SJCRH30 (cell line): Measurements from ENCODE around the gene MKX. TPM values are rescaled to one million over a fixed set of nuclear protein-coding genes. Genes with fewer than 3 reads are reported as not detected.

Experiments used
- DNase-seq, 2 experiments: peaks; one replicate each; pipeline ENCODE4 v3.0.0-alpha.2; 2015 to 2020
- H3K27ac ChIP-seq: fragments of 250-450 bp; sonication (Bioruptor Pico); 2 replicates; pipeline ENCODE4 v1.5.1; 2020; ENCODE audit warnings: mild to moderate bottlenecking, moderate library complexity
- H3K27me3 ChIP-seq: fragments of 250-450 bp; sonication (Bioruptor Pico); 2 replicates; pipeline ENCODE4 v1.5.1; 2020; ENCODE audit warnings: mild to moderate bottlenecking, moderate library complexity
- H3K36me3 ChIP-seq: fragments of 250-450 bp; sonication (Bioruptor Pico); 2 replicates; pipeline ENCODE4 v1.5.1; 2020; ENCODE audit warnings: mild to moderate bottlenecking, moderate library complexity
- H3K4me1 ChIP-seq: fragments of 250-450 bp; sonication (Bioruptor Pico); 2 replicates; pipeline ENCODE4 v1.5.1; 2020; ENCODE audit warnings: mild to moderate bottlenecking, moderate library complexity
- H3K4me3 ChIP-seq: fragments of 250-450 bp; sonication (Bioruptor Pico); 2 replicates; pipeline ENCODE4 v1.5.1; 2020; ENCODE audit warnings: mild to moderate bottlenecking, moderate library complexity
- H3K9me3 ChIP-seq: fragments of 250-450 bp; sonication (Bioruptor Pico); replicated peaks from 2 replicates; pipeline ENCODE4 v1.5.1; 2020; ENCODE audit warnings: mild to moderate bottlenecking, moderate library complexity
- total RNA-seq: library from RNA; depleted of rRNA; stranded (reverse); fragments of >200 nt; shearing (Covaris generic); gene quantifications from 2 replicates; pipeline ENCODE4 v1.2.3, GENCODE V29; 2014

MKX gene
- total RNA-seq, 1 experiment from 2014 or later: 2.5 TPM

- Histone ChIP-seq H3K27me3 (no peaks in the 10 kb centered on the region), H3K36me3 (no peaks in the 10 kb centered on the region), H3K4me1 (no peaks in the 10 kb centered on the region), H3K27ac (peak overlapping the region; percentile 24; the same call in 1 of the 2 replicates), H3K9me3 (no peaks in the 10 kb centered on the region), H3K4me3 (peak overlapping the region; percentile 62)
- no peak for DNase-seq
These were observed 927 bp upstream of the MKX start for GRCh38 chr10:27746397-27747095.

DNA sequence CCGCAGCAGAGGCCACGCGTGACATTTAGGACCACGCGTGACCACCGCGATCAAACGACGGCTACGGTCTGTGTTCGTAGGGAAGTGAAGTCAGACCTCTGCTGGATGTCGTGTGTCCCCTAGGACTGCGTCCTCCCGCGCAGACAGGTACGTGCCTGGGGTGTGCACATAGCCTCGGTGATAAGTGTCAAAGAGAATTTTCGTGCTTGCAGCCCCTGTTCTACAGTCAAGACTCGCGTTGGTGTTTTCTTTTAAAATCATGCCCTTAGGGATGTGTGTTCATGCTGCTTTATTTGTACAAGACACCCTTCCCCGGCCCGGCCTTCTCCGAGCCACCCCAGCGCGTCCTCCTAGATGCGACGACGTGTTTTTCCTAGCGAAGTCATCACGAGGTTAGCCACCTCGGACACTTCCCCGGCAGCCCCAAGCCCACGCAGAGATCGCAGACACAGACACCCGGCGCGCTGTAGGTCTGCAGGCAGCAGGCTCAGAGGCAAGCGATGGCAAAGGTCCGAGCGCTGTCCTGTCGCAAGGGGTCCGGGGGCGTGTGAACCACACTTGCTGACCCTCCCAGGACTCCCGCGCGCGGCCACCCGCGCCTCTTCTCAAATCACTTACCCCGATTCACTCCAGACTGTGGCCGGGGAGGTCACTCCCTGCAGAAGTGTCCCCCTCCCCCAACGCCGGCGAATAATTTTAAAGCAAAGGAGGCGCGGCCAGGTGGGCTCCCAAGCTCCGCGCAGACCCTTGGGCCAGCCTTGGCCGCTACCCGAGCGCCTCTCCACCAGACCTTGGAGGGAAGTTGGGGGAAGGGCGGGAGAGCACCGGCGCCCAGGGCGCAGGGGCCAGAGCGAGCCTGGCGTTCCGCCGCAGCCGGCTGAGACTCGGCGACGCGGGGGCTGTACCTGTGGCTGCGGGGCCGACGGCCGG is 552 bp downstream of the MKX start:
- Histone ChIP-seq H3K4me1 (no peaks in the 10 kb centered on the region), H3K4me3 (peak overlapping the region; percentile 62), H3K27me3 (no peaks in the 10 kb centered on the region), H3K36me3 (no peaks in the 10 kb centered on the region), H3K27ac (no peak overlapping the region; the same call in 1 of the 2 replicates), H3K9me3 (no peaks in the 10 kb centered on the region)
- peak in 1 of 2 experiments; percentile 9 for DNase-seq

DNA sequence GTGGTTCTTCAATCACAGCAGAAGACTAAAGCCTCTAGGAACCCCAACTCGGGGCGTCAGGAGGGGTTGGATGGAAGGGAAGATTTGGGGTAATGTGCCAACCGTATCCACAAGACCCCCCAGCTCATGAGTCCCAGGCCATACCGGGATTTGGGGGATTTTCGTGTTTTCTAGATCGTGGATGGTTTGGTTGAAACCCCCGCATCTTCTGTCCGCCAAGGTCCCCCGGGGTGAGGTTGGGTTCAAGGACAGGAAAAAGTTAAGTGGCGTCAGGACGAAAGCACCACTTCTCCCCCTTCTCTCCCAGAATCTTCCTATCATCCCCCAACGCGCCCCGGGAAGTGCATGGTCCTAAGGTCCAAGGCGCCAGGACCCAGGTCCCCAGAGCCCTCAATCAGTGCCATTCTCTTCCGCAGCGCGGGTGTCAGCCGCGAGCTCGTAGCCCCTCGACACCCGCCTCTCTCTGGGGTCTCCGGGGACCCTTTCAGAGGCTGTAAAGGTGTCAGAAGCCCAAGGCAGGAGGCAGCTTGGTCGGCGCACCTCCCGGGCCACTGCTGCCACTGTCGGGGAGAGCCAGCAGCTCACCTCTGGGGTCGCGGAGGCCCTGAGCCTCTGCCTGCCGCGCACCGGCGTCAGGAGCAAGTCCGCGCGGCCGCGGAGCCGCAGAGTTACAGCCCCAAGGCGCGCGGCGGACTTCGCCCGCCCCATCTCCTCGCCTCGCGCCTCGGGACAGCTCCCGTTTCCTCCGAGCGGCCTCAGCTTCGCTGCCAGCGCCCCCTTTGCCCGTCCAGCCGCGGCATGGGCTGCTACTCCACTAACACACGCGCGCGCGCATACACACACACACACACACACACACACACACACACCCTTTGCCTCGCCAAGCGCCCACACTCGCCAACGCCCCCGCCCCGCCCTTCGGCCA is 1.5 kb downstream of the MKX start:
- H3K9me3 ChIP-seq: no peaks in the 10 kb centered on the region
- H3K4me3 ChIP-seq: peak overlapping the region; percentile 62
- no peaks in the 10 kb centered on the region for H3K36me3 ChIP-seq
- no peaks in the 10 kb centered on the region for H3K4me1 ChIP-seq
- no peak overlapping the region for H3K27ac ChIP-seq
- peak; percentile 12 to 20 for DNase-seq
- no peaks in the 10 kb centered on the region for H3K27me3 ChIP-seq

GRCh38 chr10:27743012-27743876 is 2.4 kb downstream of the MKX start:
- Histone ChIP-seq H3K9me3 (no peaks in the 10 kb centered on the region), H3K36me3 (no peaks in the 10 kb centered on the region), H3K27ac (peak overlapping the region; percentile 78), H3K4me3 (peak overlapping the region; percentile 62), H3K27me3 (no peaks in the 10 kb centered on the region), H3K4me1 (no peaks in the 10 kb centered on the region)
- peak; percentile 38 to 44 for DNase-seq

DNA sequence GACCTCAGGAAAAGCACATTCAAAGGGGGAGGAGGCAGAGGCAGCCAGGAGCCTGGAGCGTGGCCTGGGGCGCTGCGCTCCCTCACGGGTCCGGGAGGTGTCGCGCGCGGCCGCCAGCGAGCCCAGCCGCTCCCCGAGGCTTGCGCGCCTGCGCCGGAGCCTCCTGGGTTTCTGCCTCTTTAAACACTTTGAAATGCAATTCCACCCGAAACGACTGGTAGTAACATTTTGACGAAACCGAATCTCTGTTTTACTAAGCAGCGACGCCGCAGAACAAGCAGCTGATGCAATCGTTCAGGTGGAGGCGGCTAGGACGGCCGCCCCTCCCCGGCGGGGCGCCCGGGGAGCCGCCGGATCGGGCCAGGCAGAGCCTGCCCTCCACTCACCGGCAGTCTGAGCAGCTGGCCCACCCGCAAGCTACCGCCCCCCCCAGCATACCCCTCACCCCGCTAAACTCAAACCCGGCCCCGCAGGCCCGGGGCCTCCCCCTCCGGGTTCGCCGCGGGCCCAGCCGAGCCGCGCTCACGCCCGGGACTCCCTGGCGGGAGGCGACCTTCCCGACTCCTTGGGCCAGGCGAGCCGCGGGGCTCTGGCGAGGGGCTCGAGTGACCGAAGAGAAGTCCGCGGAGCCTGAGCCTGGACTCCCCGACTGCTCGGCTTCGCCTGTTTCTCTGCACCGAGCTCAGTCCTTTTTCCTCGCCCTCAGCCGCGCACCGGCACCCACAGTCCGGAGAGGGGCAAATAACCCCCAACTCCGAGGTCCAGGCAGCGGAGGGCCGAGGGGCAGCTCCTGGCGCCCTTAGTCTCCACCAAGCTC is 3.2 kb downstream of the MKX start:
- Histone ChIP-seq H3K27ac (peak overlapping the region; percentile 78), H3K4me1 (no peaks in the 10 kb centered on the region), H3K27me3 (no peaks in the 10 kb centered on the region), H3K4me3 (peak overlapping the region; percentile 62), H3K36me3 (no peaks in the 10 kb centered on the region), H3K9me3 (no peaks in the 10 kb centered on the region)
- peak; percentile 62 to 74 for DNase-seq

GRCh38 chr10:27741173-27742091 is 4.2 kb downstream of the MKX start:
- H3K27me3 ChIP-seq: no peaks in the 10 kb centered on the region
- no peak for DNase-seq

GRCh38 chr10:27736396-27736795 is 9.2 kb downstream of the MKX start:
- Histone ChIP-seq H3K36me3 (no peaks in the 10 kb centered on the region), H3K27me3 (no peaks in the 10 kb centered on the region), H3K27ac (no peak overlapping the region), H3K4me3 (no peak overlapping the region), H3K4me1 (no peaks in the 10 kb centered on the region), H3K9me3 (no peaks in the 10 kb centered on the region)
- DNase-seq: no peak

More at GRCh38 chr10:27741173-27742091, 4.2 kb downstream of the MKX start:
- H3K27ac ChIP-seq: no peak overlapping the region
- H3K9me3 ChIP-seq: no peaks in the 10 kb centered on the region
- no peaks in the 10 kb centered on the region for H3K36me3 ChIP-seq
- H3K4me3 ChIP-seq: peak overlapping the region; percentile 62
- no peaks in the 10 kb centered on the region for H3K4me1 ChIP-seq

GRCh38 chr10:27730041-27730440 is 15.6 kb downstream of the MKX start:
- Histone ChIP-seq H3K27ac (no peak overlapping the region), H3K4me3 (no peak overlapping the region), H3K36me3 (no peaks in the 10 kb centered on the region), H3K4me1 (no peaks in the 10 kb centered on the region), H3K9me3 (no peaks in the 10 kb centered on the region), H3K27me3 (no peaks in the 10 kb centered on the region)
- no peak for DNase-seq

- Histone ChIP-seq H3K4me1 (peaks cover 7% of the 10 kb centered on the region; the same call in 1 of the 2 replicates), H3K27me3 (no peaks in the 10 kb centered on the region), H3K9me3 (no peaks in the 10 kb centered on the region), H3K36me3 (no peaks in the 10 kb centered on the region), H3K27ac (no peak overlapping the region), H3K4me3 (no peak overlapping the region)
- no peak for DNase-seq
These were observed 17.3 kb downstream of the MKX start for GRCh38 chr10:27728338-27728737.

GRCh38 chr10:27724287-27724686 is 21.3 kb downstream of the MKX start:
- Histone ChIP-seq H3K9me3 (no peaks in the 10 kb centered on the region), H3K27ac (no peak overlapping the region), H3K36me3 (no peaks in the 10 kb centered on the region), H3K27me3 (no peaks in the 10 kb centered on the region), H3K4me3 (no peak overlapping the region), H3K4me1 (peaks cover 18% of the 10 kb centered on the region)
- peak in 1 of 2 experiments; percentile 36 for DNase-seq

DNA sequence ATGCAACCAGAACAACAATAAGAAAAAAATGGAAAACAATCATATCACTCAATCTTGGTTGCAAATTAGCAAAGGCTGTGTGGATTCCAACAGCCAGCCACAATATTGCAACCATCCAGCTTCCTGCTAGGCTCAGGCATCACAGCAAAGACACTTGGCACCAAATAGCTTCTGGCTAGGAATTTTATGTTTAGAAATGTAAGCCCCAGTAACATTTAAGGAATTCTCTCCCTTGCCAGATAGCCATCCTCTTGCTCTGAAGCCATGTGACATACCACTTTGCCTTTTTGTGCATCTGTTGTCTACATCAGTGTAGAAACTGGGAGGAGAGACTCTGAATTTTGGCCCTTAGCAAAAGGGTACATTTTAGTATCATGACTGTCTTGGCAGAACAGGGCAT is 22.2 kb downstream of the MKX start:
- Histone ChIP-seq H3K4me1 (peaks cover 18% of the 10 kb centered on the region), H3K27me3 (no peaks in the 10 kb centered on the region), H3K27ac (no peak overlapping the region; the same call in 1 of the 2 replicates), H3K9me3 (no peaks in the 10 kb centered on the region), H3K36me3 (no peaks in the 10 kb centered on the region), H3K4me3 (no peak overlapping the region)
- peak; percentile 27 for DNase-seq

GRCh38 chr10:27720529-27720928 is 25.1 kb downstream of the MKX start:
- Histone ChIP-seq H3K36me3 (no peaks in the 10 kb centered on the region), H3K4me1 (peaks cover 22% of the 10 kb centered on the region), H3K4me3 (no peak overlapping the region), H3K27ac (no peak overlapping the region), H3K9me3 (no peaks in the 10 kb centered on the region), H3K27me3 (no peaks in the 10 kb centered on the region)
- DNase-seq: no peak
